Astrocyte (in vitro differentiated cells and primary cell): Measurements from ENCODE around the gene CAMK1D. TPM values are rescaled to one million over a fixed set of nuclear protein-coding genes. Genes with fewer than 3 reads are reported as not detected.

Experiments used
- DNase-seq: peaks from one replicate; pipeline ENCODE4 v3.0.0-alpha.2; 2010; ENCODE audit warnings: low read depth
- FAIRE-seq: peaks from 2 replicates; lab custom pipeline; 2011; peaks lifted over from hg19 to GRCh38; lab: Jason Lieb, UNC
- H2AFZ ChIP-seq: 2 replicates; pipeline ENCODE4 v1.6.0; 2012; ENCODE audit warnings: low read depth, low read length, inconsistent platforms
- H3K27ac ChIP-seq: 2 replicates; pipeline ENCODE4 v1.5.1; 2011; ENCODE audit warnings: low read depth, low read length, inconsistent platforms
- H3K27me3 ChIP-seq: 2 replicates; pipeline ENCODE4 v1.6.0; 2011; ENCODE audit warnings: low read length, inconsistent platforms; ENCODE audit not compliant: insufficient read depth
- H3K36me3 ChIP-seq: 2 replicates; pipeline ENCODE4 v1.5.1; 2011; ENCODE audit warnings: low read length, inconsistent platforms; ENCODE audit not compliant: insufficient read depth
- H3K4me1 ChIP-seq: 2 replicates; pipeline ENCODE4 v1.5.1; 2011; ENCODE audit warnings: low read length, inconsistent platforms; ENCODE audit not compliant: insufficient read depth
- H3K4me2 ChIP-seq: 2 replicates; pipeline ENCODE4 v1.6.0; 2012; ENCODE audit warnings: low read length, inconsistent platforms
- H3K4me3 ChIP-seq: 2 replicates; pipeline ENCODE4 v1.5.1; 2011; ENCODE audit warnings: low read depth, mild to moderate bottlenecking, low read length, inconsistent platforms; ENCODE audit not compliant: insufficient read depth
- H3K79me2 ChIP-seq: 2 replicates; pipeline ENCODE4 v1.6.0; 2012; ENCODE audit warnings: mild to moderate bottlenecking, low read length, inconsistent platforms; ENCODE audit not compliant: insufficient read depth
- H3K9ac ChIP-seq: 2 replicates; pipeline ENCODE4 v1.6.0; 2012; ENCODE audit warnings: mild to moderate bottlenecking, low read length, inconsistent platforms
- H3K9me3 ChIP-seq: 2 replicates; pipeline ENCODE4 v1.5.1; 2012; ENCODE audit warnings: low read depth, mild to moderate bottlenecking, low read length, inconsistent platforms; ENCODE audit not compliant: insufficient read depth
- H4K20me1 ChIP-seq: 2 replicates; pipeline ENCODE4 v1.6.0; 2012; ENCODE audit warnings: low read length, inconsistent platforms; ENCODE audit not compliant: insufficient read depth
- H3K27ac Mint-ChIP-seq: one replicate; pipeline ENCODE4 v1.8.0; 2021; ENCODE audit warnings: mild to moderate bottlenecking, mixed read lengths; ENCODE audit not compliant: unreplicated experiment
- H3K27me3 Mint-ChIP-seq: one replicate; pipeline ENCODE4 v1.8.0; 2021; ENCODE audit warnings: low read depth, mixed read lengths; ENCODE audit not compliant: unreplicated experiment
- H3K36me3 Mint-ChIP-seq: one replicate; pipeline ENCODE4 v1.8.0; 2021; ENCODE audit warnings: low read depth, mixed read lengths; ENCODE audit not compliant: unreplicated experiment
- H3K4me1 Mint-ChIP-seq: one replicate; pipeline ENCODE4 v1.8.0; 2021; ENCODE audit warnings: low read depth, mixed read lengths; ENCODE audit not compliant: unreplicated experiment
- H3K4me3 Mint-ChIP-seq: one replicate; pipeline ENCODE4 v1.8.0; 2021; ENCODE audit warnings: mild to moderate bottlenecking, moderate library complexity, mixed read lengths; ENCODE audit not compliant: unreplicated experiment
- H3K9me3 Mint-ChIP-seq: one replicate; pipeline ENCODE4 v1.8.0; 2021; ENCODE audit warnings: mild to moderate bottlenecking, mixed read lengths; ENCODE audit not compliant: unreplicated experiment
- EZH2 ChIP-seq: IDR thresholded peaks from 2 replicates; pipeline ENCODE4 v1.6.1; 2012; ENCODE audit warnings: mild to moderate bottlenecking, low read length, inconsistent platforms; ENCODE audit not compliant: insufficient read depth
- total RNA-seq: library from RNA; stranded (reverse); gene quantifications from 2 replicates; pipeline ENCODE4 v1.2.1, GENCODE V29; 2021
- TF ChIP-seq, protein P1 (sequence below): IDR thresholded peaks from 2 replicates; pipeline ENCODE4 v1.5.1; 2011; ENCODE audit warnings: low read depth, mild to moderate bottlenecking, inconsistent platforms, low read length, moderate library complexity; ENCODE audit not compliant: insufficient read depth

CAMK1D gene
- total RNA-seq, 1 donor from 2014 or later, result 23.6 TPM

DNA sequence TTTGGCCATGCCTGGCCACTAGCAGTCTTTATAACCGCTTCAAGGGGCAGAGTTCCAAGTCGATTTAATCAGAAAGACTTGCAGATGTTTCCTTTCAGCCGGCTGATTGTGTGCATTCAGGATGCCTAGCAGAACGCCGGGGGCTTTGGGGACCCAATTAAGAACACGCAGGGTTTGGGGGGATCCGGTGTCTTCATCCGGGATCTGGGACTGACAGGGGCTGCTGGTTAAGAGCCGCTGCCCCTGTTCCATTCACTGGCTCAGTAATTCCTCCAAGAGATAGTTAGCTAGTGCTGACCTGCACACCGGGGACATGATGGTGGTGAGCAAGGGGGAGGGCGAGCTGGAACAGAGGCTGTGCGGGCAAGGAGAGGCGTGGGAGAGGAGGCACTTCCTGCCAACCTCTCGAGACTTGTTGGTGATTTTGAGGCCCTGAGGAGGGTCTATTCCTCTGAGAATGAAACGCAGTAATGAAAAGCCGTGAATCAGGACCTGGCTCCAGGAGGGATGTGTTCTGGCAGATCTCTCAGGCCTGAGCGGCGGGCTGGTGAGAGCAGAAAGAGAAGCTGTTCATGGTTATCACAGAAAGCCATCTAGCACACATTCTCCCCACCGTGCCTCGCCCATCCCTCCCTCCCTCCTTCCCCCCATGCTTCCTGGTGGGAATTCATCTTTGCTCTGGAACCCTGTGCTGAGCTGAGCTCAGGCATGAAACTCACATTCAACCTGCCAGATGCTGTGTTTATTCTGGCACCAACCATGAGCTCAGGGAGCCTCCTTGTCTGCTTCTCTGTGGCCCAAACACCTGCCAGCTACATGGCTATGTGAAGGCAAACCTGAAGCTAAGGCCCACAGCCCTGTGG, 500.2 kb downstream of the CAMK1D start:
- DNase-seq (no peak), FAIRE-seq (no peak)
- H3K4me2 ChIP-seq, result no peak overlapping the region
- no peaks in the 10 kb centered on the region for H3K9me3 ChIP-seq
- TF ChIP-seq EZH2, result no peak
- TF ChIP-seq, protein P1, sequence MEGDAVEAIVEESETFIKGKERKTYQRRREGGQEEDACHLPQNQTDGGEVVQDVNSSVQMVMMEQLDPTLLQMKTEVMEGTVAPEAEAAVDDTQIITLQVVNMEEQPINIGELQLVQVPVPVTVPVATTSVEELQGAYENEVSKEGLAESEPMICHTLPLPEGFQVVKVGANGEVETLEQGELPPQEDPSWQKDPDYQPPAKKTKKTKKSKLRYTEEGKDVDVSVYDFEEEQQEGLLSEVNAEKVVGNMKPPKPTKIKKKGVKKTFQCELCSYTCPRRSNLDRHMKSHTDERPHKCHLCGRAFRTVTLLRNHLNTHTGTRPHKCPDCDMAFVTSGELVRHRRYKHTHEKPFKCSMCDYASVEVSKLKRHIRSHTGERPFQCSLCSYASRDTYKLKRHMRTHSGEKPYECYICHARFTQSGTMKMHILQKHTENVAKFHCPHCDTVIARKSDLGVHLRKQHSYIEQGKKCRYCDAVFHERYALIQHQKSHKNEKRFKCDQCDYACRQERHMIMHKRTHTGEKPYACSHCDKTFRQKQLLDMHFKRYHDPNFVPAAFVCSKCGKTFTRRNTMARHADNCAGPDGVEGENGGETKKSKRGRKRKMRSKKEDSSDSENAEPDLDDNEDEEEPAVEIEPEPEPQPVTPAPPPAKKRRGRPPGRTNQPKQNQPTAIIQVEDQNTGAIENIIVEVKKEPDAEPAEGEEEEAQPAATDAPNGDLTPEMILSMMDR, result no peak
- Mint-ChIP-seq H3K27ac (no peak overlapping the region), H3K4me3 (no peak overlapping the region), H3K36me3 (no peaks in the 10 kb centered on the region), H3K4me1 (peaks cover 21% of the 10 kb centered on the region), H3K9me3 (peaks cover 2% of the 10 kb centered on the region), H3K27me3 (peaks cover 4% of the 10 kb centered on the region)
- H3K27me3 ChIP-seq, result peaks cover 4% of the 10 kb centered on the region
- no peak overlapping the region for H3K4me3 ChIP-seq
- no peak overlapping the region for H3K9ac ChIP-seq
- no peaks in the 10 kb centered on the region for H4K20me1 ChIP-seq
- H3K36me3 ChIP-seq, result no peaks in the 10 kb centered on the region
- H3K4me1 ChIP-seq, result peaks cover 12% of the 10 kb centered on the region
- no peak overlapping the region for H3K27ac ChIP-seq
- no peaks in the 10 kb centered on the region for H3K79me2 ChIP-seq
- no peak overlapping the region for H2AFZ ChIP-seq

DNA sequence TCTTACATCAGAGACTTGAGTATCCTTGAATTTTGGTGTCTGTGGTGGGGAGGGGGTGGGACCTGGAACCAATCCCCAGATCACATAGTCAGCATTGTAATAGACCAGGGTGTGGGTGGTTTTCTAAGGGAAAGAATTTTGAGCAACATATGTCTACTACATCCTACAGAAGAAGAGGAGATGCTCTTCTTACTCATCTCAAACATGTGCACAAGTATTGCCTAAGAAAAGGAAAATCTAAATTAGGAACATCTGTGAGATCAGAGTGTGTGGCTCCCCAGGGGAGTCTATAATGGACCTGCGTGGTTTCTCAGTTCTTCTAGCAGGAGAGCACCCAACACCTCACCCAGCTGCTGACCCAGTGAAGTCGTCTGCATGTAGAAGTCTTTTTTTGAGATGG, 503.3 kb downstream of the CAMK1D start:
- Histone ChIP-seq H3K9ac (no peak overlapping the region), H3K36me3 (no peaks in the 10 kb centered on the region), H3K4me3 (no peak overlapping the region), H3K9me3 (no peaks in the 10 kb centered on the region), H3K4me1 (no peaks in the 10 kb centered on the region), H4K20me1 (no peaks in the 10 kb centered on the region), H3K27me3 (peaks cover 4% of the 10 kb centered on the region), H3K79me2 (no peaks in the 10 kb centered on the region), H2AFZ (no peak overlapping the region), H3K4me2 (no peak overlapping the region), H3K27ac (no peak overlapping the region)
- FAIRE-seq (no peak), DNase-seq (no peak)
- Mint-ChIP-seq H3K4me3 (no peak overlapping the region), H3K36me3 (no peaks in the 10 kb centered on the region), H3K9me3 (peaks cover 4% of the 10 kb centered on the region), H3K27ac (no peak overlapping the region), H3K27me3 (peaks cover 6% of the 10 kb centered on the region), H3K4me1 (peaks cover 7% of the 10 kb centered on the region)
- TF ChIP-seq, protein P1, result no peak

DNA sequence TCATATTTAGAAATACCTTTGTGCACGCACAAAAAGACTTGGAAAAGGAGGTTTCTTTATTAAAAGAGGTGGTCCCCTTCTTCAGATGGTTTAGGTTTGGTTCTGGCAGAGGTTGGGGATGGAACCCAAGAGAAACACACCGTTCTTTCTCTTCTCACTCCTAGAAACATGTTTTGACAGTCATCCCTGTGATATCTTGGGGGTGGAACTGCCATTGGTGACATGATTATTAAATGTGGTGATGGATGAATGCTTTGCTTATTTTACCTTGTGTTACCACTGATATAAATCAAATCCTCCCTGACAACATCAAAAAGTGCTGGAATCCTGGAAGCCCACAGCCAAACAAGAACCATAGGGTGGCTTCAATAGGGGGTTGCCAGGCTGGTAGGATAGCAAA, 505.6 kb downstream of the CAMK1D start:
- TF ChIP-seq, protein P1, result no peak
- no peak for TF ChIP-seq EZH2
- no peak overlapping the region for H2AFZ ChIP-seq
- H3K27ac Mint-ChIP-seq, result no peak overlapping the region
- no peak overlapping the region for H3K27ac ChIP-seq
- H3K4me3 Mint-ChIP-seq, result no peak overlapping the region
- H3K4me3 ChIP-seq, result no peak overlapping the region
- H3K4me1 Mint-ChIP-seq, result peaks cover 2% of the 10 kb centered on the region
- no peaks in the 10 kb centered on the region for H3K79me2 ChIP-seq
- FAIRE-seq (no peak), DNase-seq (no peak)
- no peaks in the 10 kb centered on the region for H3K4me1 ChIP-seq
- peaks cover 18% of the 10 kb centered on the region for H3K27me3 Mint-ChIP-seq
- peaks cover 5% of the 10 kb centered on the region for H3K9me3 Mint-ChIP-seq
- no peaks in the 10 kb centered on the region for H3K9me3 ChIP-seq
- no peaks in the 10 kb centered on the region for H3K27me3 ChIP-seq
- H3K9ac ChIP-seq, result no peak overlapping the region
- no peaks in the 10 kb centered on the region for H4K20me1 ChIP-seq
- H3K36me3 ChIP-seq, result no peaks in the 10 kb centered on the region
- no peaks in the 10 kb centered on the region for H3K36me3 Mint-ChIP-seq
- H3K4me2 ChIP-seq, result no peak overlapping the region
